K562 (cell line): Measurements from ENCODE around the gene TCF12. TPM values are rescaled to one million over a fixed set of nuclear protein-coding genes. Genes with fewer than 3 reads are reported as not detected.

Experiments
- CHD2 ChIP-seq: IDR thresholded peaks from 2 replicates; pipeline ENCODE4 v1.6.1; 2011; ENCODE audit warnings: low read depth, low read length
- FOXM1 ChIP-seq, 2 experiments: fragments of 450-650 bp in 1 of 2; sonication (generic) in 1 of 2; formaldehyde crosslinking in 1 of 2; IDR thresholded peaks; 2 replicates each; pipeline versions ENCODE4 v1.6.1 to v1.9.0; 2017 to 2022; ENCODE audit warnings: low read depth in 2 of 2, mild to moderate bottlenecking in 2 of 2, missing genetic modification reagents in 1 of 2, moderate library complexity in 1 of 2
- KDM5B ChIP-seq: fragments of 200-600 bp; sonication (generic); IDR thresholded peaks from 2 replicates; pipeline ENCODE4 v1.6.1; 2012; ENCODE audit warnings: low read depth, mild to moderate bottlenecking, moderate library complexity, low read length, control low read depth, inconsistent platforms; ENCODE audit not compliant: insufficient replicate concordance
- MIER1 ChIP-seq: fragments of 450-650 bp; IDR thresholded peaks from 2 replicates; pipeline ENCODE4 v1.6.1; 2016; ENCODE audit warnings: antibody characterized with exemption, mild to moderate bottlenecking, low read depth
- NCOR1 ChIP-seq: fragments of 450-650 bp; IDR thresholded peaks from 2 replicates; pipeline ENCODE4 v1.6.1; 2016; ENCODE audit warnings: mild to moderate bottlenecking, moderate library complexity
- SLC30A9 ChIP-seq: fragments of 250-450 bp; sonication (Bioruptor Pico); IDR thresholded peaks from 2 replicates; pipeline ENCODE4 v1.8.0; 2022; ENCODE audit warnings: mild to moderate bottlenecking, moderate library complexity
- SOX6 ChIP-seq: fragments of 450-650 bp; IDR thresholded peaks from 2 replicates; pipeline ENCODE4 v1.6.1; 2014; ENCODE audit warnings: mild to moderate bottlenecking
- ZNF449 ChIP-seq: fragments of 250-450 bp; sonication (Bioruptor Pico); IDR thresholded peaks from 2 replicates; pipeline ENCODE4 v1.8.0; 2022; ENCODE audit warnings: moderate library complexity, mild to moderate bottlenecking, inconsistent platforms
- ZNF583 ChIP-seq: fragments of 250-450 bp; sonication (Bioruptor Pico); IDR thresholded peaks from 2 replicates; pipeline ENCODE4 v1.4.0; 2020
- polyA plus RNA-seq, 8 experiments: library from polyadenylated mRNA; depleted of rRNA in 4 of 8; stranded (reverse) in 5 of 8; unstranded in 3 of 8; fragments of >200 nt; fragmentation: Nextera tagmentation in 2 of 8; fragmentation: Illumina TruSeq in 1 of 8; extraction: Ambion mirVana in 2 of 8; extraction: Trizol in 1 of 8; gene quantifications; 2 replicates each; pipeline versions ENCODE4 v1.2.1 to v1.2.3, GENCODE V29; 2011 to 2014; ENCODE audit warnings: inconsistent platforms in 1 of 8, missing spikeins in 1 of 8
- total RNA-seq, 7 experiments: library from RNA; depleted of rRNA in 6 of 7; stranded (reverse); fragments of >200 nt in 6 of 7; fragmentation: Illumina TruSeq in 2 of 7; extraction: Trizol in 2 of 7; gene quantifications; 2 replicates each; pipeline versions ENCODE4 v1.2.1 to v1.2.3, GENCODE V29; 2011 to 2021; ENCODE audit warnings: low replicate concordance in 1 of 7
- TF ChIP-seq, protein P1 (sequence below): sonication (generic); formaldehyde crosslinking; IDR thresholded peaks from 2 replicates; pipeline ENCODE4 v1.8.1; 2023; ENCODE audit warnings: mild to moderate bottlenecking, missing genetic modification reagents, moderate library complexity

TCF12 gene
- total and polyA plus RNA-seq, 9 of the 15 experiments (the other 6 are each of a cell fraction or from before 2014, with no cell fraction given), result 10.5 to 132 (median 52.9) TPM

GRCh38 chr15:57185507-57186074 lies 267.1 kb downstream of the TCF12 start (continued):
- TF ChIP-seq NCOR1 (no peak), SOX6 (no peak), FOXM1 (IDR thresholded peaks at IDR 0.05; ENCODE audit: low read depth) (no peak), FOXM1 (CRISPR knock-in tag; IDR thresholded peaks at IDR 0.05; ENCODE audit: low read depth) (no peak), ZNF583 (CRISPR knock-in tag) (no peak), CHD2 (no peak), MIER1 (no peak), SLC30A9 (CRISPR knock-in tag) (no peak), KDM5B (no peak), ZNF449 (CRISPR knock-in tag) (no peak)
- TF ChIP-seq, protein P1, sequence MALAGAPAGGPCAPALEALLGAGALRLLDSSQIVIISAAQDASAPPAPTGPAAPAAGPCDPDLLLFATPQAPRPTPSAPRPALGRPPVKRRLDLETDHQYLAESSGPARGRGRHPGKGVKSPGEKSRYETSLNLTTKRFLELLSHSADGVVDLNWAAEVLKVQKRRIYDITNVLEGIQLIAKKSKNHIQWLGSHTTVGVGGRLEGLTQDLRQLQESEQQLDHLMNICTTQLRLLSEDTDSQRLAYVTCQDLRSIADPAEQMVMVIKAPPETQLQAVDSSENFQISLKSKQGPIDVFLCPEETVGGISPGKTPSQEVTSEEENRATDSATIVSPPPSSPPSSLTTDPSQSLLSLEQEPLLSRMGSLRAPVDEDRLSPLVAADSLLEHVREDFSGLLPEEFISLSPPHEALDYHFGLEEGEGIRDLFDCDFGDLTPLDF (CRISPR knock-in tag), result no peak
- TF ChIP-seq, all 486 proteins: peak for 0
